ENCODE results near the gene FDX2. TPM values are rescaled to one million over a fixed set of nuclear protein-coding genes. Genes with fewer than 3 reads are reported as not detected.
"Not testable (repeated sequence)": the region's sequence is repeated elsewhere in the genome, so short reads cannot be mapped to it uniquely, and the experiment has no call there.

The FDX2 gene
- total RNA-seq = 10 to 100 TPM; 11.2 to 11.8 TPM
- long read RNA-seq, partial matches to known transcripts = 2 of 7 reads
- long read RNA-seq, other reads (novel, unspliced or antisense) = 0 of 7 reads

GRCh38 chr19:10315335-10316214 is at the start of gene FDX2:
FDX2 (minus strand) TSS chr19:10316015; CDS start chr19:10315996, 19 bp downstream.
- DNase-seq = peak; percentile 86 to 94
- intact Hi-C loops (cut with DNase I, micrococcal nuclease) = no loop called here
- peak; percentile 91 for ATAC-seq

GRCh38 chr19:10365518-10365917 is 49.7 kb upstream of the FDX2 start:
- no peak for ATAC-seq
- intact Hi-C loops (cut with DNase I, micrococcal nuclease) = no loop called here

DNA sequence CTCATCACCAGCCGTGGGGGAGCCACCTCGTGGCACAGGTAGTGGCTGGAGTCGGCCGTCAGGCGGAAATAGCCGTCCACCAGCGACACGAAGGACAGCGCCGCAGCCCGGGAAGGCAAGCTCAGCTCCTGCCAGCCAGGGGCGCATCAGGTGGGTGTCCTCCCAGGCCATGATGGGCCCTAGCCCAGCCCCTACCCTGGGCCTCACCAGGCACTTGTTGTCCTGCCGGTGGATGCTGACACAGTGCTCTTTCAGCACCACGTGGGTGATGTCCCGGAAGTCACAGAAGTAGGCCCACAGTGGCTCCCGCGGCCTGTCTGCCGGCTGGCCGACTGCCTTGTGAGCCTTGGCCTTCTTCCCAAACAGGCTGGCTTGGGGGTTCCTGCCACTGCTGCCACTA is 48.8 kb upstream of the FDX2 start:
- intact Hi-C loops (cut with DNase I, micrococcal nuclease) = no loop called here
- DNase-seq (no peak), ATAC-seq (no peak)

More at GRCh38 chr19:10365518-10365917, 49.7 kb upstream of the FDX2 start:
- DNase-seq = no peak

GRCh38 chr19:10363789-10364281 is 48.0 kb upstream of the FDX2 start:
- DNase-seq = no peak
- intact Hi-C loops (cut with DNase I, micrococcal nuclease) = no loop called here

DNA sequence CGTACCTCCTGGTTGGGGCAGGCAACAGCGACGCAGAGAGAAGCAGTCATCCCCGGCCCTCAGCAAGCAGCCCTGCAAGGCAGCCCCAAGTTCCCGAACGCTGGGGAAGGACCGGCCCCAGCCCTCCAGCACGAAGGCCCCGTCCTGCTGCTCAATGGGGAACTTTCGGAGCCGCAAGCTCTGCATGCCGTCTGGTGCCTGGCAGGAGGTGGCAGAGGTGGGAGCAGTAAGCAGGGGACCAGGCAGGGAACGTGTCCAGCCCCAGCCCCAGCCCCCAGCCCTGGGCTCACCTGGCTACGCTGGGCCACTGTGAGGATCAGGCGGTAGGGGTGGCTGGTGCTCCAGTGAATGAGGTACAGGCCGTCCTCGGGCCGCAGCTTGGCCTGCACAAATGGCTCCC is 46.4 kb upstream of the FDX2 start:
- intact Hi-C loops (cut with DNase I, micrococcal nuclease) = no loop called here
- ATAC-seq (no peak), DNase-seq (no peak)

More at GRCh38 chr19:10363789-10364281, 48.0 kb upstream of the FDX2 start:
- no peak for ATAC-seq

DNA sequence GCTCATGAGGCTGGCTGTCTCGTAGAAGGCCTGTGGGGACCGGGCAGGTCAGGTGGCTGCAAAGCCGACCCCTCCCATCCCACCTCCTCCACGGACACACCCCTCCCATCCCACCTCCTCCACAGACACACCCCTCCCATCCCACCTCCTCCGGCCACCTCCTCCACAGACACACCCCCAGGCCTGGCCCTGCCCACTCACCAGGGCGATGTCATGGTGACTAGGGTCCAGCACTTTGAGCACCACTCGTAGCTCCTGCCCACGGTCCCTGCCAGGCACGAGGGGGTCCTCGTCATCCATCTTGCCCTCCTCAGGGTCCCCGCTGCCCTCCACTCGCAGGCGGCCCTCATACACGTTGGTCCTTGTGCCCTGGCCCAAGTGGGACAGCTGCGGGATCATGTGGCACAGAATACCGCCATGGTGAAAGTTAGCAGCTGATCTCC is 45.8 kb upstream of the FDX2 start:
- DNase-seq (no peak), ATAC-seq (no peak)
- intact Hi-C loops (cut with DNase I, micrococcal nuclease) = no loop called here

DNA sequence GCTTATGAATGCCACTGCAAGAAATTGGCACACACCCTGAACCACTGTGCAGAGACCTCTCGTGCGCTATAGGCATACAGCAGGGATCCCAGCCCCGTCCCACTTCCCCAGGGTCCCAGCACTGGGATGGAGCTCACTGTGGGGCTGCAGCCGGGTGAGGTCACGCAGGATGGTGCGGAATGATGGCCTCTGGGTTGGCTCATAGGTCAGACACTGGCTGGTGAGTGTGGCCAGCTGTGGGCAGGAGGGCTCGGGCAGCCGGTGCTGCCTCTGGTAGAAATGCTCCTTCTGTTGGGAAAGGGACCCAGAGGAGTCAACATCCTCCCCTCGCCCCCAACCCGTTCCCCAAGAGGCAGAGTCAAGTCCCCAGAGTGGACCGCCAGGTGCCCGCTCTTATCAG is 40.6 kb upstream of the FDX2 start:
- ATAC-seq = no peak
- intact Hi-C loops (cut with DNase I, micrococcal nuclease) = no loop called here
- DNase-seq = no peak

- intact Hi-C loops (cut with DNase I, micrococcal nuclease) = no loop called here
- ATAC-seq = peak; percentile 30
- no peak for DNase-seq
These were observed 38.1 kb upstream of the FDX2 start for GRCh38 chr19:10353793-10354391.

- intact Hi-C loops (cut with DNase I, micrococcal nuclease) = no loop called here
- ATAC-seq (peak; percentile 21), DNase-seq (peak in 1 of 2 donors; percentile 30)
These were observed 37.2 kb upstream of the FDX2 start for GRCh38 chr19:10352764-10353671.

GRCh38 chr19:10346509-10346908 is 30.7 kb upstream of the FDX2 start:
- intact Hi-C loops (cut with DNase I, micrococcal nuclease) = no loop called here
- no peak for DNase-seq
- no peak for ATAC-seq

- DNase-seq = no peak
- no peak for ATAC-seq
- intact Hi-C loops (cut with DNase I, micrococcal nuclease) = no loop called here
These were observed 29.0 kb upstream of the FDX2 start for GRCh38 chr19:10344780-10345179.

GRCh38 chr19:10343495-10343894 is 27.7 kb upstream of the FDX2 start:
- DNase-seq = no peak
- no peak for ATAC-seq

DNA sequence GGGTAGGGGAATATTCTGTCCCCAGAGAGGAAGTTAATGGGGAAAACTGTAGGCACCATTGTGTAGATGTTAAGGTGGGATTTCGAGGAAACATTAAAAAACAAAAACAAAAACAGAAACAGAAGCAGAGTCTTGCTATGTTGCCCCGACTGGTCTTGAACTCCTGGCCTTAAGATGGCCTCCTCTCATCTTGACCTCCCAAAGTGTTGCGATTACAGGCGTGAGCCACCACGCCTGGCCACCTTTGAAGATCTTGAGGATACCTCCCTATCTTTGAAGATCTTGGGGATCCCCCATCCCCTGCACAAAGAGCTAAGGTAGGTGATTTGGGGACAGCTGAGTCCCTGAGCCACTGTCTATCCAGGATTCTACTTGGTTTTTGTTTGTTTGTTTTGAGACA is 24.2 kb upstream of the FDX2 start:
- no peak for DNase-seq
- intact Hi-C loops (cut with DNase I, micrococcal nuclease) = no loop called here
- no peak for ATAC-seq

More at GRCh38 chr19:10343495-10343894, 27.7 kb upstream of the FDX2 start:
- intact Hi-C loops (cut with DNase I, micrococcal nuclease) = no loop called here

GRCh38 chr19:10339380-10339960 is 23.7 kb upstream of the FDX2 start, which contains the start of gene ICAM3:
ICAM3 (minus strand) TSS chr19:10339624; CDS start chr19:10339614, 10 bp downstream.
- DNase-seq = peak in 1 of 2 donors; percentile 44
- ATAC-seq = no peak
- intact Hi-C loops (cut with DNase I, micrococcal nuclease) = no loop called here

GRCh38 chr19:10338940-10339339 is 23.1 kb upstream of the FDX2 start:
- intact Hi-C loops (cut with DNase I, micrococcal nuclease) = no loop called here
- ATAC-seq = no peak
- DNase-seq = no peak

GRCh38 chr19:10336725-10337124 is 20.9 kb upstream of the FDX2 start:
- intact Hi-C loops (cut with DNase I, micrococcal nuclease); DNase-seq; ATAC-seq: not testable (repeated sequence)

- intact Hi-C loops (cut with DNase I, micrococcal nuclease) = no loop called here
- ATAC-seq (no peak), DNase-seq (no peak)
These were observed 19.7 kb upstream of the FDX2 start for GRCh38 chr19:10335352-10335985.

Measured in left colon (tissue), 2 donors.